Thyroid gland (tissue), 4 donors: ENCODE results near the gene SERPINA3.

ENCODE experiments used
- CTCF ChIP-seq, 6 experiments: fragments of 200-600 bp in 3 of 6; fragments of 450-650 bp in 3 of 6; sonication (generic) in 3 of 6; IDR thresholded peaks; one replicate each; pipeline ENCODE4 v1.5.1; 2016 to 2019; ENCODE audit warnings: antibody characterized with exemption in 6 of 6, mild to moderate bottlenecking in 2 of 6, inconsistent platforms in 1 of 6, moderate library complexity in 1 of 6
- POLR2A ChIP-seq, 2 donors: fragments of 450-650 bp; IDR thresholded peaks; one replicate each; pipeline ENCODE4 v1.6.1; 2017; ENCODE audit warnings: antibody characterized with exemption in 2 of 2, mild to moderate bottlenecking in 2 of 2, moderate library complexity in 1 of 2

- TF ChIP-seq CTCF (IDR thresholded peaks at IDR 0.05) (no peak), POLR2A (IDR thresholded peaks at IDR 0.05) (no peak)
Observed at GRCh38 chr14:94619297-94619696, 7.1 kb downstream of the SERPINA3 start.
